Measurements from ENCODE around the gene IGLON5. TPM values are rescaled to one million over a fixed set of nuclear protein-coding genes. Genes with fewer than 3 reads are reported as not detected.

The IGLON5 gene
- total and polyA plus RNA-seq, 12 donors, result 0.13 to 3.4 (median 1.2) TPM; not detected in 2

GRCh38 chr19:51339687-51340656 lies 28.5 kb downstream of the IGLON5 start:
- peak; percentile 99 to 100 (median 99) for DNase-seq
- H3K27ac ChIP-seq, result peak overlapping the region in 4 of 5 donors; percentile 13 to 87 (median 44)
- TF ChIP-seq CTCF (IDR thresholded peaks at IDR 0.05) (peak in 2 of 6 experiments; percentile 41 to 72), POLR2A (IDR thresholded peaks at IDR 0.05) (peak; percentile 68 to 71)
- intact Hi-C loops (cut with DNase I), result loop anchor here in 1 of 2 donors (10.0 kb wide), 2 partner anchors 65 to 315 kb away; no protein-coding TSS in a partner anchor
- peak overlapping the region in 3 of 4 donors; percentile 8 to 75 (median 44) for H3K4me3 ChIP-seq
- no peaks in the 10 kb centered on the region for H3K9me3 ChIP-seq (replicated peaks in 1 of 3)
- WGBS, 4 donors, result 1 to 2% (median 1%) methylated on average over 20 to 107 of the region's 107 CpGs
- H3K4me1 ChIP-seq (replicated peaks in 1 of 2), result peaks cover 7 to 14% of the 10 kb centered on the region in 2 donors
- H3K27me3 ChIP-seq, result no peaks in the 10 kb centered on the region
- peaks cover 0 to 5% of the 10 kb centered on the region in 2 donors for H3K36me3 ChIP-seq (replicated peaks in 1 of 2)

GRCh38 chr19:51341066-51341465 lies 29.6 kb downstream of the IGLON5 start:
- H3K9me3 ChIP-seq (replicated peaks in 1 of 3), result no peaks in the 10 kb centered on the region
- 92 to 94% (median 93%) methylated on average over 7 to 18 of the region's 18 CpGs for WGBS, 4 donors
- H3K27me3 ChIP-seq, result no peaks in the 10 kb centered on the region
- intact Hi-C loops (cut with DNase I), result no loop called here
- peaks cover 7 to 14% of the 10 kb centered on the region in 2 donors for H3K4me1 ChIP-seq (replicated peaks in 1 of 2)
- peak in 1 of 7 donors; percentile 40 for DNase-seq
- H3K36me3 ChIP-seq (replicated peaks in 1 of 2), result peaks cover 0 to 10% of the 10 kb centered on the region in 2 donors
- no peak overlapping the region for H3K27ac ChIP-seq
- TF ChIP-seq POLR2A (IDR thresholded peaks at IDR 0.05), result no peak
- no peak for TF ChIP-seq CTCF (IDR thresholded peaks at IDR 0.05)
- no peak overlapping the region for H3K4me3 ChIP-seq

GRCh38 chr19:51341976-51342580 lies 30.6 kb downstream of the IGLON5 start, which contains the start of gene VSIG10L:
Gene VSIG10L (minus strand): TSS chr19:51342139. CDS start chr19:51342124, 15 bp downstream.
- Histone ChIP-seq H3K36me3 (replicated peaks in 1 of 2) (peaks cover 0 to 20% of the 10 kb centered on the region in 2 donors), H3K27me3 (no peaks in the 10 kb centered on the region), H3K4me1 (replicated peaks in 1 of 2) (peaks cover 7 to 14% of the 10 kb centered on the region in 2 donors), H3K4me3 (no peak within 1 kb of the TSS), H3K9me3 (replicated peaks in 1 of 3) (no peaks in the 10 kb centered on the region), H3K27ac (no peak within 1 kb of the TSS)
- TF ChIP-seq CTCF (IDR thresholded peaks at IDR 0.05) (no peak), POLR2A (IDR thresholded peaks at IDR 0.05) (no peak)
- intact Hi-C loops (cut with DNase I), result no loop called here
- no peak for DNase-seq
- 44 to 78% (median 63%) methylated on average over 1 to 3 of the region's 3 CpGs for WGBS, 4 donors
